HepG2 (cell line): ENCODE results near the gene CCDC88C. TPM values are rescaled to one million over a fixed set of nuclear protein-coding genes. Genes with fewer than 3 reads are reported as not detected.

ENCODE experiments used
- MAF1 ChIP-seq: sonication (generic); formaldehyde crosslinking; IDR thresholded peaks from 2 replicates; pipeline ENCODE4 v1.5.0; 2020; ENCODE audit warnings: missing genetic modification reagents, borderline replicate concordance
- RFX5 ChIP-seq: IDR thresholded peaks from 2 replicates; pipeline ENCODE4 v1.6.1; 2011; ENCODE audit warnings: low read depth, low read length, improper control_type of control experiment
- U2AF2 ChIP-seq: fragments of 200-400 bp; formaldehyde crosslinking; IDR thresholded peaks from 2 replicates; pipeline ENCODE4 v1.6.1; 2017; ENCODE audit warnings: low read depth, mild to moderate bottlenecking, low read length
- ZNF160 ChIP-seq: sonication (generic); formaldehyde crosslinking; IDR thresholded peaks from 2 replicates; pipeline ENCODE4 v1.8.0; 2022; ENCODE audit warnings: mild to moderate bottlenecking, inconsistent platforms, missing genetic modification reagents
- ZNF232 ChIP-seq: sonication (generic); formaldehyde crosslinking; IDR thresholded peaks from 2 replicates; pipeline ENCODE4 v1.4.0; 2020; ENCODE audit warnings: missing genetic modification reagents, borderline replicate concordance
- ZNF670 ChIP-seq: sonication (generic); formaldehyde crosslinking; IDR thresholded peaks from 2 replicates; pipeline ENCODE4 v1.8.0; 2022; ENCODE audit warnings: mild to moderate bottlenecking, missing genetic modification reagents, borderline replicate concordance
- ZNF713 ChIP-seq: sonication (generic); formaldehyde crosslinking; IDR thresholded peaks from 2 replicates; pipeline ENCODE4 v1.4.0; 2020; ENCODE audit warnings: mild to moderate bottlenecking, missing genetic modification reagents
- polyA plus RNA-seq, 8 experiments: library from polyadenylated mRNA; depleted of rRNA in 3 of 8; stranded (reverse) in 7 of 8; unstranded in 1 of 8; fragments of >200 nt; fragmentation: Illumina TruSeq in 4 of 8; extraction: Trizol in 4 of 8; gene quantifications; 2 replicates each; pipeline versions ENCODE4 v1.2.1 to v1.2.3, GENCODE V29; 2011 to 2016; ENCODE audit warnings: low read depth in 4 of 8, missing spikeins in 1 of 8, mixed read lengths in 1 of 8; ENCODE audit not compliant: insufficient read depth in 1 of 8
- total RNA-seq, 5 experiments: library from RNA; depleted of rRNA; stranded (reverse); fragments of >200 nt; fragmentation: Illumina TruSeq; extraction: Trizol; gene quantifications; 2 replicates each; pipeline ENCODE4 v1.2.3, GENCODE V29; 2016; ENCODE audit warnings: low read depth in 1 of 5
- TF ChIP-seq, protein P1 (sequence below): sonication (generic); formaldehyde crosslinking; IDR thresholded peaks from 2 replicates; pipeline ENCODE4 v1.5.0; 2020; ENCODE audit warnings: missing genetic modification reagents, mild to moderate bottlenecking, borderline replicate concordance
- TF ChIP-seq, protein P2 (sequence below): sonication (generic); formaldehyde crosslinking; IDR thresholded peaks from 2 replicates; pipeline ENCODE4 v1.8.0; 2022; ENCODE audit warnings: mild to moderate bottlenecking, missing genetic modification reagents, moderate library complexity
- TF ChIP-seq, protein P3 (sequence below): sonication (generic); formaldehyde crosslinking; IDR thresholded peaks from one replicate; pipeline ENCODE4 v1.5.1; 2020; ENCODE audit warnings: mild to moderate bottlenecking, missing genetic modification reagents; ENCODE audit errors: not compliant biosample characterization
- TF ChIP-seq, protein P4 (sequence below): sonication (generic); formaldehyde crosslinking; IDR thresholded peaks from 2 replicates; pipeline ENCODE4 v1.4.0; 2020; ENCODE audit warnings: missing genetic modification reagents
- TF ChIP-seq, protein P5 (sequence below): sonication (generic); formaldehyde crosslinking; IDR thresholded peaks from 2 replicates; pipeline ENCODE4 v1.5.0; 2020; ENCODE audit warnings: mild to moderate bottlenecking, missing genetic modification reagents, borderline replicate concordance

The CCDC88C gene
- total and polyA plus RNA-seq, 2 of the 13 experiments (the other 11 are each of a cell fraction or from before 2014, with no cell fraction given) = 3.6 to 11.7 TPM

DNA sequence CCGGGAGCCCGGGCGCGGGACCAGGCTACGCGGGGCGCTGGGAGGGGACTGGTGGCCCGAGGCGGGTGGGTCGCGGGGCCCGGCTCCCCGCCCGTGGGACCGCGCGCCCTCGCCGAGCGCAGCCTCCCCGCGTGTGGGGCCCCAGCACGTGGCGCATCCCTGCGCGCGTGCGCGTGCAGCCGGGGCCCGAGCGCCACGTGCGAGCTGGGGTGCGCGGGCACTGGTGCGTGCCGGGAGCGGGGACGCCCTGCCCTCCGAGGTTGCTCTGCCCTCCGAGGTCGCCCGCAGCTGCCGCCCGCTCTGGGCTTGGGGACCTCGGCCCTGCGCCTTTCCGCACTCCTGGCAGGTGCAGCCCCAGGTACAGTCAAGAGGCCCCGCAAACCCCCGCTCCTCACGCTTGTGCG lies 365 bp upstream of the CCDC88C start (continued):
- TF ChIP-seq, protein P1, sequence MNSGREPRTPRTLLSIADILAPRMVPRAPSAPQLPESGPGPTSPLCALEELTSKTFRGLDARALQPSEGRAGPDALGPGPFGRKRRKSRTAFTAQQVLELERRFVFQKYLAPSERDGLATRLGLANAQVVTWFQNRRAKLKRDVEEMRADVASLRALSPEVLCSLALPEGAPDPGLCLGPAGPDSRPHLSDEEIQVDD (CRISPR knock-in tag) = peak; percentile 93; the same call in 1 of the 2 replicates
- TF ChIP-seq ZNF160 (CRISPR knock-in tag) = peak; percentile 47; the same call in 1 of the 2 replicates
- no peak for TF ChIP-seq ZNF670 (CRISPR knock-in tag)
- 0 out of 2 replicates have a peak, but pooled peaks have one; percentile 21 for TF ChIP-seq ZNF232 (CRISPR knock-in tag)
- TF ChIP-seq U2AF2 = no peak
- TF ChIP-seq, protein P2, sequence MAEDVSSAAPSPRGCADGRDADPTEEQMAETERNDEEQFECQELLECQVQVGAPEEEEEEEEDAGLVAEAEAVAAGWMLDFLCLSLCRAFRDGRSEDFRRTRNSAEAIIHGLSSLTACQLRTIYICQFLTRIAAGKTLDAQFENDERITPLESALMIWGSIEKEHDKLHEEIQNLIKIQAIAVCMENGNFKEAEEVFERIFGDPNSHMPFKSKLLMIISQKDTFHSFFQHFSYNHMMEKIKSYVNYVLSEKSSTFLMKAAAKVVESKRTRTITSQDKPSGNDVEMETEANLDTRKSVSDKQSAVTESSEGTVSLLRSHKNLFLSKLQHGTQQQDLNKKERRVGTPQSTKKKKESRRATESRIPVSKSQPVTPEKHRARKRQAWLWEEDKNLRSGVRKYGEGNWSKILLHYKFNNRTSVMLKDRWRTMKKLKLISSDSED = peak; percentile 93
- TF ChIP-seq, protein P3, sequence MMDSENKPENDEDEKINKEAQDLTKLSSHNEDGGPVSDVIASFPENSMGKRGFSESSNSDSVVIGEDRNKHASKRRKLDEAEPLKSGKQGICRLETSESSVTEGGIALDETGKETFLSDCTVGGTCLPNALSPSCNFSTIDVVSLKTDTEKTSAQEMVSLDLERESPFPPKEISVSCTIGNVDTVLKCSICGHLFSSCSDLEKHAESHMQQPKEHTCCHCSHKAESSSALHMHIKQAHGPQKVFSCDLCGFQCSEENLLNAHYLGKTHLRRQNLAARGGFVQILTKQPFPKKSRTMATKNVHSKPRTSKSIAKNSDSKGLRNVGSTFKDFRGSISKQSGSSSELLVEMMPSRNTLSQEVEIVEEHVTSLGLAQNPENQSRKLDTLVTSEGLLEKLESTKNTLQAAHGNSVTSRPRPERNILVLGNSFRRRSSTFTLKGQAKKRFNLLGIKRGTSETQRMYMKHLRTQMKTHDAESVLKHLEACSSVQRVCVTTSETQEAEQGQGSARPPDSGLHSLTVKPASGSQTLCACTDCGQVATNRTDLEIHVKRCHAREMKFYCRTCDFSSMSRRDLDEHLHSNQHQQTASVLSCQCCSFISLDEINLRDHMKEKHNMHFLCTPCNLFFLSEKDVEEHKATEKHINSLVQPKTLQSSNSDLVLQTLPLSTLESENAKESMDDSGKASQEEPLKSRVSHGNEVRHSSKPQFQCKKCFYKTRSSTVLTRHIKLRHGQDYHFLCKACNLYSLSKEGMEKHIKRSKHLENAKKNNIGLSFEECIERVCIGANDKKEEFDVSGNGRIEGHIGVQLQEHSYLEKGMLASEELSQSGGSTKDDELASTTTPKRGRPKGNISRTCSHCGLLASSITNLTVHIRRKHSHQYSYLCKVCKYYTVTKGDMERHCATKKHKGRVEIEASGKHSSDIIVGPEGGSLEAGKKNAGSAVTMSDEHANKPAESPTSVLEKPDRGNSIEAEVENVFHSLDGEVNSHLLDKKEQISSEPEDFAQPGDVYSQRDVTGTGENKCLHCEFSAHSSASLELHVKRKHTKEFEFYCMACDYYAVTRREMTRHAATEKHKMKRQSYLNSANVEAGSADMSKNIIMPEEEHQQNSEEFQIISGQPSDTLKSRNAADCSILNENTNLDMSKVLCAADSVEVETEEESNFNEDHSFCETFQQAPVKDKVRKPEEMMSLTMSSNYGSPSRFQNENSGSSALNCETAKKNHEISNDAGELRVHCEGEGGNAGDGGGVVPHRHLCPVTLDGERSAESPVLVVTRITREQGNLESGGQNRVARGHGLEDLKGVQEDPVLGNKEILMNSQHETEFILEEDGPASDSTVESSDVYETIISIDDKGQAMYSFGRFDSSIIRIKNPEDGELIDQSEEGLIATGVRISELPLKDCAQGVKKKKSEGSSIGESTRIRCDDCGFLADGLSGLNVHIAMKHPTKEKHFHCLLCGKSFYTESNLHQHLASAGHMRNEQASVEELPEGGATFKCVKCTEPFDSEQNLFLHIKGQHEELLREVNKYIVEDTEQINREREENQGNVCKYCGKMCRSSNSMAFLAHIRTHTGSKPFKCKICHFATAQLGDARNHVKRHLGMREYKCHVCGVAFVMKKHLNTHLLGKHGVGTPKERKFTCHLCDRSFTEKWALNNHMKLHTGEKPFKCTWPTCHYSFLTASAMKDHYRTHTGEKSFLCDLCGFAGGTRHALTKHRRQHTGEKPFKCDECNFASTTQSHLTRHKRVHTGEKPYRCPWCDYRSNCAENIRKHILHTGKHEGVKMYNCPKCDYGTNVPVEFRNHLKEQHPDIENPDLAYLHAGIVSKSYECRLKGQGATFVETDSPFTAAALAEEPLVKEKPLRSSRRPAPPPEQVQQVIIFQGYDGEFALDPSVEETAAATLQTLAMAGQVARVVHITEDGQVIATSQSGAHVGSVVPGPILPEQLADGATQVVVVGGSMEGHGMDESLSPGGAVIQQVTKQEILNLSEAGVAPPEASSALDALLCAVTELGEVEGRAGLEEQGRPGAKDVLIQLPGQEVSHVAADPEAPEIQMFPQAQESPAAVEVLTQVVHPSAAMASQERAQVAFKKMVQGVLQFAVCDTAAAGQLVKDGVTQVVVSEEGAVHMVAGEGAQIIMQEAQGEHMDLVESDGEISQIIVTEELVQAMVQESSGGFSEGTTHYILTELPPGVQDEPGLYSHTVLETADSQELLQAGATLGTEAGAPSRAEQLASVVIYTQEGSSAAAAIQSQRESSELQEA = peak; percentile 88
- TF ChIP-seq, protein P4, sequence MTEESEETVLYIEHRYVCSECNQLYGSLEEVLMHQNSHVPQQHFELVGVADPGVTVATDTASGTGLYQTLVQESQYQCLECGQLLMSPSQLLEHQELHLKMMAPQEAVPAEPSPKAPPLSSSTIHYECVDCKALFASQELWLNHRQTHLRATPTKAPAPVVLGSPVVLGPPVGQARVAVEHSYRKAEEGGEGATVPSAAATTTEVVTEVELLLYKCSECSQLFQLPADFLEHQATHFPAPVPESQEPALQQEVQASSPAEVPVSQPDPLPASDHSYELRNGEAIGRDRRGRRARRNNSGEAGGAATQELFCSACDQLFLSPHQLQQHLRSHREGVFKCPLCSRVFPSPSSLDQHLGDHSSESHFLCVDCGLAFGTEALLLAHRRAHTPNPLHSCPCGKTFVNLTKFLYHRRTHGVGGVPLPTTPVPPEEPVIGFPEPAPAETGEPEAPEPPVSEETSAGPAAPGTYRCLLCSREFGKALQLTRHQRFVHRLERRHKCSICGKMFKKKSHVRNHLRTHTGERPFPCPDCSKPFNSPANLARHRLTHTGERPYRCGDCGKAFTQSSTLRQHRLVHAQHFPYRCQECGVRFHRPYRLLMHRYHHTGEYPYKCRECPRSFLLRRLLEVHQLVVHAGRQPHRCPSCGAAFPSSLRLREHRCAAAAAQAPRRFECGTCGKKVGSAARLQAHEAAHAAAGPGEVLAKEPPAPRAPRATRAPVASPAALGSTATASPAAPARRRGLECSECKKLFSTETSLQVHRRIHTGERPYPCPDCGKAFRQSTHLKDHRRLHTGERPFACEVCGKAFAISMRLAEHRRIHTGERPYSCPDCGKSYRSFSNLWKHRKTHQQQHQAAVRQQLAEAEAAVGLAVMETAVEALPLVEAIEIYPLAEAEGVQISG (CRISPR knock-in tag) = peak; percentile 77
- no peak for TF ChIP-seq RFX5
- TF ChIP-seq ZNF713 = no peak
- peak; percentile 68; the same call in 1 of the 2 replicates for TF ChIP-seq MAF1 (CRISPR knock-in tag)
- TF ChIP-seq, protein P5, sequence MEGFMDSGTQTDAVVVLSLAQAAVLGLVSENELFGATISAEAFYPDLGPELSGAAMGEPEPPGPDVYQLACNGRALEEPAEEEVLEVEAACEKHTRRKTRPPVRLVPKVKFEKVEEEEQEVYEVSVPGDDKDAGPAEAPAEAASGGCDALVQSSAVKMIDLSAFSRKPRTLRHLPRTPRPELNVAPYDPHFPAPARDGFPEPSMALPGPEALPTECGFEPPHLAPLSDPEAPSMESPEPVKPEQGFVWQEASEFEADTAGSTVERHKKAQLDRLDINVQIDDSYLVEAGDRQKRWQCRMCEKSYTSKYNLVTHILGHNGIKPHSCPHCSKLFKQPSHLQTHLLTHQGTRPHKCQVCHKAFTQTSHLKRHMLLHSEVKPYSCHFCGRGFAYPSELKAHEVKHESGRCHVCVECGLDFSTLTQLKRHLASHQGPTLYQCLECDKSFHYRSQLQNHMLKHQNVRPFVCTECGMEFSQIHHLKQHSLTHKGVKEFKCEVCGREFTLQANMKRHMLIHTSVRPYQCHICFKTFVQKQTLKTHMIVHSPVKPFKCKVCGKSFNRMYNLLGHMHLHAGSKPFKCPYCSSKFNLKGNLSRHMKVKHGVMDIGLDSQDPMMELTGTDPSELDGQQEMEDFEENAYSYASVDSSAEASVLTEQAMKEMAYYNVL (CRISPR knock-in tag) = peak; percentile 29; the same call in 1 of the 2 replicates
